Medulla oblongata (tissue), 1 donor: ENCODE results near the gene C1orf167.
A peak's percentile ranks its signal among the peaks of the same experiment; 100 is the strongest.

Experiments
- DNase-seq: peaks from one replicate; pipeline ENCODE4 v3.0.0-alpha.2; 2015; ENCODE audit errors: extremely low spot score

The C1orf167 gene

GRCh38 chr1:11784993-11785769, 23.2 kb downstream of the C1orf167 start:
- peak; percentile 70 for DNase-seq

- DNase-seq = no peak
Observed at GRCh38 chr1:11786168-11786567, 24.2 kb downstream of the C1orf167 start.

- DNase-seq = peak; percentile 8
Observed at GRCh38 chr1:11787251-11787803, 25.3 kb downstream of the C1orf167 start.

DNA sequence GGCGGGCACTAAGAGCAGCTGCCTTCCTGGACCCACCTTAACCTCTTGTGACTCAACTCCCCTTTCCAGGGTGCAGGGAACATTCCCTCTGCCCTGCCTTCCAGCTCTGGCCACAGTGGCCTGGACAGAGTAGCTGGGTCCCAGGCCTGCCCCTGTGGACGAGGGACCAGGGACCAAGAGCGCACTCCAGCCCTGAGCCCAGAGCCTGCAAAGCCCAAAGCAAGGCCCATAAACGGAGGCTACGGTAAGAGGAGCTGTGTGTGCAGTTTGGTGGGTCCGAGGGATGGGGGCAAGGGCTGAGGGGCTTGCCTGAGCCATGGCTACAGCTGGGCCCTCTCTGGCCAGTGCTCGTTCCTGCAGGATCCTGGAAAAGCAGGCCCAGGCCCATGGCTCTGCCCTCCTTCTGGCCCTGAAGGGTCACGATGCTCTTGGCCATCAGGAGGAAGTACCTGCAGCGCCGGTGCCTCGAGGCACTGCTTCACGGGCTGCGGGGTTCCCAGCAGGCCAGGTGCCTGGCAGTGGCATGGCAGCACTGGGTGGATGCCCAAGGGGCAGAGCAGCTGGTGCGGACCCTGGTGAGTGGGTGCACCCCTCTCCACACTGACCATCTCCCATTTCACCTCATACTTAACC, 25.9 kb downstream of the C1orf167 start:
- no peak for DNase-seq

GRCh38 chr1:11788549-11789053, 26.6 kb downstream of the C1orf167 start:
- no peak for DNase-seq

DNA sequence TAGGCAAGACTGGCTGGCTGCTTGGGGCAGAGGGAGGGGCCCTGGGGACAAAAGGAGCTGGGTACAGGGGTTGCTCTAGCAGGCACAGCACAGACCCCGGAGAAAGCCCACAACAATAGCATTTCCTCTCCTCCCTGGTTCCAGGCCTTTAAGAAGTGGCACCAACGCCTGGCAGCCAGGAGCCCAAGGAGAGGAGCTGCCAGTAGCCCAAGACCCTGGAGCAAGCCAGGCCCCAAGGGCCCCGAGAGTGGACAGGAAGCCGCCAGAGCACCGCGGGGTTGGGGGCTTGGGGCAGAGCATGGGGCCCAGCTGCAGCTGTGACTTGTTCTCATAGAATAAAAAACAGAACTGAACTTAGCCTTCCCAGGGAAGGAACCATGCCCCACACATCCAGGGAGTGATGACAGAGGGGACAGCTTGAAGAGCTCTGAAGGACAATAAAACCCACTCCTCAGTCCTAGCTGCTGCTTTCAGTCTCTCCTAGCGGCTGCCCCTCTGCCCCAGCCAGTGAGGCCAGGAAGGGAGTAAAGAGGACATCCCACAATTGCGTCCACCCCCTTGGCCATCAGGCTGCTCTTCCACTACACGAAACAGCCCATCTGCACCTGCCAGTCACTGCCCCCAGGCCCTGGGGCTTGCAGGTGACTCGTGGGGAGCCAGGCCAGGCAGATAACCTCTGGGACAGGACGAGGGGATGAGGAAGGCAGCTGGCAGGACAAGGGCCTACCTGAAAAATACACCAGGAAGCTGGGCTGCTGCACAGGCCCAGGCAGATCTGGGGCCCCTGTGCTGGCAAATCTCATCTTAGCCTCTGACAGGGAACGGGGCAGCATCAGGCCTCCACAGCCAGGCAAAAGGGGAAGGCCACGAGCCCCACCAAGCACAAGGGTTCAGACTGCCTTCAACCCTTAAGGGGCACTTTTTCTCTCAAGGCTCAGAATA, 27.4 kb downstream of the C1orf167 start:
- peak; percentile 13 for DNase-seq

- no peak for DNase-seq
Observed at GRCh38 chr1:11790101-11790879, 28.3 kb downstream of the C1orf167 start.

- DNase-seq = peak; percentile 91
Observed at GRCh38 chr1:11790880-11791715, 29.1 kb downstream of the C1orf167 start.

DNA sequence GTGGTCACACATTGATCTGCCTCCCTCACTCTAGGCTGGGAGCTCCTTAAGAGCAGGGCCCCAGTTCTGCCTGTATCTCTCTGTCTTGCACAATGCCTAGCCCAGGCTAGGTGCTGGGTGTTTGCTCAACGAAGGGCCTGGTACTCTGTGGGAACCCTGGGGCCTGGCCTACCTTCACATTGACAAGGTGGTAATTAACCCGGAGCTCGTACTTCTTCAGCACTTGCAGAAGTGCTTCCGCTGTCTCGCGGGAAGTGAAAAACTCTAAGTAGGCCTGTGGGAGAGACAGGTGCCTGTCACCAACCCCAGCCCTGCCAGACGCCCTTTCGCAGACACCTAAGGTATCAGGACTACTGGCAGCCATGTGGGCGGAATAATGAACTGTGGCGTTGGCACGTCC, 30.1 kb downstream of the C1orf167 start:
- no peak for DNase-seq

DNA sequence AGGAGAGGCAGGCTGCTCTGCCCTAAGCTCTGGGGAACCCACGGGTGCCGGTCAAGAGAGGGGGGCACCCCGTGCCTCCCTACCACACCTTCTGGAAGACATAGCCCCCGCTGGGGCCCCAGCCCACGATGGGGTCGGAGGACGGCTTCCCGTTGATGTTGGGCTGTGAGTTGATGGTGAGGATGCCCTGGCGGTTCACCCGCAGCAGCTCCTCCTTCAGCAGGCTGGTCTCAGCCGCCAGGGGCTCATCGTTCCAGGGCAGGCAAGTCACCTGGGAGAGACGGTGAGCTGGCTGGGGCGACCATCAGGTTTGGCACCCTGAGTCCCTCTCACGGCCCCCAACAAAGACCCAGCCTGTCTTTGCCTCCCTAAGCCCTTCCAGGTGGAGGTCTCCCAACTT, 31.8 kb downstream of the C1orf167 start:
- no peak for DNase-seq

- DNase-seq = no peak
Observed at GRCh38 chr1:11794446-11795237, 32.6 kb downstream of the C1orf167 start.

GRCh38 chr1:11795238-11795890, 33.4 kb downstream of the C1orf167 start:
- DNase-seq = no peak

GRCh38 chr1:11796036-11796828, 34.2 kb downstream of the C1orf167 start:
- DNase-seq = no peak

DNA sequence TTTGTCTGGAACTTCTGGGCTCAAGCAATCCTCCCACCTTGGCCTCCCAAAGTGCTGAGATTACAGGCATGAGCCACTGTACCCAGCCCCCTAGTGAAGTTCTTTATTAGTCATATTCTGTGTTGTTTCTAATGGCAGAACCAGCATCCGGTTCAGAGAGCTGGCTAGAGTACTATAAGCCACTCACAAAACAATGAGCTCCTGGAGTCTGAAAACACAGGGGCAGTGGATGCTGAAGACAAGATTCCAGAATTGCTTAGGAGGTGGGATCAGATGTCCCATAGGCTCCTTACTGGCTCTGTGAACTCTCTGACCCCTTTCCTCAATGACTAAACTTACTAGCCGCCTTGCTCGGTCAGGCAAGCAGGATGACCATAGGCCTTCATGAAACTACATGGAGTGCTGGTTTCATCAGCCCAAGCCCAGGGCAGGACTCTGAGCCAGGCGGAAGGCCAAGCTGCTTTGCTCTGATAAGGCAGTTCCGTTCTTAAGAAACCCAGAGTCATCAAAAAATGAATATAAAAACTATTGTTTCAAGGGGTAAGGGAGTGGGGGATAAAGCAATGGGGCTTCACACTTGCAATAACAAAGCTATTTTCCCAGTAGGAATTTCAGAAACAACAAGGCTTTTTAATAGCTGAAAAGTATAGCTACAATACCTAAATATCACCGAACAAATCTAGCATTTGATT, 35.7 kb downstream of the C1orf167 start:
- DNase-seq = no peak

GRCh38 chr1:11799099-11799498, 37.1 kb downstream of the C1orf167 start:
- no peak for DNase-seq

DNA sequence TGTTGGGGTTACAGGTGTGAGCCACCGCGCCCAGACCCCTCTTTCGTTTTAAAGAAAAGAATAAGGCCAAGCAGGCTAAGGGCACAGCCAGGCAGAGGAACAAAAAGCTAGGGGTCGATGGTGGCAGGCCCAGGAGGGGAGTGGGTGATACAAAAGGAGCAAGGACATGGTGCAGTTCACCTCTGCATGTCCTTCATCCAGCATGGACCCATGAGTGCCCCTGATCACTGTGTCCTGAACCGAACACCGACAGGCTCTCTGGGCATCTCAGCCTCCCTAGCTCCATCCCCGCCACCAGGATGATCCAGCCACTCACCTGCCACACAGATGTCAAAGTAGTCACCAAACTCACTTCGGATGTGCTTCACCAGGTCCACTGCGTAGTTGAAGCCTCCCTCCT, 37.9 kb downstream of the C1orf167 start:
- DNase-seq = no peak

DNA sequence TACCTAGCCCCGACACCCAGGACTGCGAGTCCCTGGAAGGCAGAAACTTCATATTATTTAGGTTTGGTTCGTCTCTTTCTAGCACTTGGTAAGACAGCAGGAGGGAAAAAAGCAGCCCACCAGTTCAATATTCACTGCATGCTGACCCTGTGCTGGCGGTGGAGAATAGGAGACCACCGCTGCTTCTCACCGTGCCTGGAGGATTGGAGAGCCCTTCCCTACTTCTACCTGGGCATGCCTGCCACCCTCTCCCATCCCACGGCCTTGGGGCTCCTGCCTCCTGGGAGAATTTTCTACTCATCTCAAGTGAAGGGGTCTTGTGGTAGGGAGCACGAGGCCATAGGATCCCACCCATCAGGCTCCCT, 38.4 kb downstream of the C1orf167 start:
- DNase-seq = no peak
